H9 (cell line): ENCODE data around the gene APOL1. TPM values are rescaled to one million over a fixed set of nuclear protein-coding genes. Genes with fewer than 3 reads are reported as not detected.

Source experiments
- DNase-seq: peaks from one replicate; pipeline ENCODE4 v3.0.0-alpha.2; 2017
- H2AFZ ChIP-seq: one replicate; pipeline ENCODE4 v1.6.1; 2013; ENCODE audit warnings: mild to moderate bottlenecking, low read length, control low read depth, moderate library complexity
- H2AK5ac ChIP-seq: 2 replicates; pipeline ENCODE4 v1.6.1; 2013; ENCODE audit warnings: low read length, control low read depth, mixed read lengths; ENCODE audit not compliant: insufficient read length
- H2BK120ac ChIP-seq: one replicate; pipeline ENCODE4 v1.6.1; 2013; ENCODE audit warnings: low read depth, mild to moderate bottlenecking, low read length, control low read depth, inconsistent platforms; ENCODE audit not compliant: poor library complexity, severe bottlenecking
- H2BK12ac ChIP-seq: 2 replicates; pipeline ENCODE4 v1.6.1; 2013; ENCODE audit warnings: low read length, control low read depth, mixed read lengths, low read depth; ENCODE audit not compliant: insufficient read length
- H2BK15ac ChIP-seq: 2 replicates; pipeline ENCODE4 v1.6.1; 2013; ENCODE audit warnings: low read depth, low read length, control low read depth
- H2BK20ac ChIP-seq: one replicate; pipeline ENCODE4 v1.6.1; 2013; ENCODE audit warnings: low read depth, mild to moderate bottlenecking, low read length, control low read depth, inconsistent platforms; ENCODE audit not compliant: poor library complexity, severe bottlenecking
- H2BK5ac ChIP-seq: 2 replicates; pipeline ENCODE4 v1.6.1; 2013; ENCODE audit warnings: low read length, control low read depth, mixed read lengths; ENCODE audit not compliant: insufficient read length
- H3K14ac ChIP-seq: 2 replicates; pipeline ENCODE4 v1.6.1; 2013; ENCODE audit warnings: low read length, control low read depth; ENCODE audit not compliant: insufficient read depth
- H3K18ac ChIP-seq: 2 replicates; pipeline ENCODE4 v1.6.1; 2013; ENCODE audit warnings: low read depth, mild to moderate bottlenecking, mixed read lengths, low read length, control low read depth; ENCODE audit not compliant: insufficient read length
- H3K23ac ChIP-seq: 2 replicates; pipeline ENCODE4 v1.6.1; 2013; ENCODE audit warnings: low read length, control low read depth, mixed read lengths, low read depth; ENCODE audit not compliant: insufficient read length
- H3K23me2 ChIP-seq: 2 replicates; pipeline ENCODE4 v1.6.1; 2013; ENCODE audit warnings: low read depth, mild to moderate bottlenecking, mixed read lengths, low read length, control low read depth; ENCODE audit not compliant: insufficient read length, poor library complexity, severe bottlenecking
- H3K27ac ChIP-seq: 2 replicates; pipeline ENCODE4 v1.5.1; 2013; ENCODE audit warnings: low read length, control low read depth, mixed read lengths, low read depth; ENCODE audit not compliant: insufficient read length
- H3K27me3 ChIP-seq: 2 replicates; pipeline ENCODE4 v1.6.1; 2013; ENCODE audit warnings: low read length, control low read depth, inconsistent platforms; ENCODE audit not compliant: insufficient read depth
- H3K4ac ChIP-seq: 2 replicates; pipeline ENCODE4 v1.6.1; 2013; ENCODE audit warnings: low read depth, mild to moderate bottlenecking, control low read depth, inconsistent platforms, low read length, moderate library complexity
- H3K4me1 ChIP-seq: 2 replicates; pipeline ENCODE4 v1.6.1; 2013; ENCODE audit warnings: low read length, control low read depth, inconsistent platforms; ENCODE audit not compliant: insufficient read depth
- H3K4me2 ChIP-seq: 2 replicates; pipeline ENCODE4 v1.6.1; 2013; ENCODE audit warnings: low read length, control low read depth, mixed read lengths; ENCODE audit not compliant: insufficient read length, insufficient read depth
- H3K56ac ChIP-seq: 2 replicates; pipeline ENCODE4 v1.6.1; 2013; ENCODE audit warnings: low read depth, mild to moderate bottlenecking, mixed read lengths, low read length, control low read depth; ENCODE audit not compliant: insufficient read length
- H3K79me1 ChIP-seq: 2 replicates; pipeline ENCODE4 v1.6.1; 2013; ENCODE audit warnings: low read depth, mild to moderate bottlenecking, moderate library complexity, low read length, control low read depth, inconsistent platforms; ENCODE audit not compliant: insufficient read depth, poor library complexity, severe bottlenecking
- H3K79me2 ChIP-seq: 2 replicates; pipeline ENCODE4 v1.6.1; 2013; ENCODE audit warnings: low read length, control low read depth, inconsistent platforms; ENCODE audit not compliant: insufficient read depth
- H3K9ac ChIP-seq: 2 replicates; pipeline ENCODE4 v1.6.1; 2013; ENCODE audit warnings: low read length, control low read depth, mixed read lengths; ENCODE audit not compliant: insufficient read length; ENCODE audit errors: extremely low read depth
- H3K9me3 ChIP-seq: one replicate; pipeline ENCODE4 v1.6.1; 2013; ENCODE audit warnings: low read depth, low read length, inconsistent platforms; ENCODE audit not compliant: control insufficient read depth
- H3T11ph ChIP-seq: one replicate; pipeline ENCODE4 v1.6.1; 2013; ENCODE audit warnings: mild to moderate bottlenecking, low read length, control low read depth, inconsistent platforms
- H4K20me1 ChIP-seq: one replicate; pipeline ENCODE4 v1.6.1; 2013; ENCODE audit not compliant: control insufficient read depth, insufficient read length, insufficient read depth
- H4K5ac ChIP-seq: 2 replicates; pipeline ENCODE4 v1.6.1; 2013; ENCODE audit warnings: low read depth, mild to moderate bottlenecking, mixed read lengths, low read length, control low read depth; ENCODE audit not compliant: insufficient read length
- H4K8ac ChIP-seq: replicated peaks from 2 replicates; pipeline ENCODE4 v1.6.1; 2013; ENCODE audit warnings: low read length, control low read depth, mixed read lengths, low read depth; ENCODE audit not compliant: insufficient read length
- H4K91ac ChIP-seq: 2 replicates; pipeline ENCODE4 v1.6.1; 2013; ENCODE audit warnings: low read depth, mild to moderate bottlenecking, moderate library complexity, mixed read lengths, low read length, control low read depth; ENCODE audit not compliant: insufficient read length
- H3K27ac Mint-ChIP-seq, 3 experiments: 2 replicates in 2 of 3; 3 replicates in 1 of 3; pipeline ENCODE4 v1.8.0; 2020 to 2021; ENCODE audit warnings: mixed read lengths in 3 of 3, mild to moderate bottlenecking in 1 of 3, moderate library complexity in 1 of 3
- H3K27me3 Mint-ChIP-seq: 2 replicates; pipeline ENCODE4 v1.8.0; 2021; ENCODE audit warnings: low read depth, mild to moderate bottlenecking, moderate library complexity, mixed read lengths
- H3K36me3 Mint-ChIP-seq, 3 experiments: 2 replicates in 2 of 3; 3 replicates in 1 of 3; pipeline ENCODE4 v1.8.0; 2020 to 2021; ENCODE audit warnings: low read depth in 3 of 3, mixed read lengths in 3 of 3; ENCODE audit not compliant: insufficient read depth in 1 of 3
- H3K4me1 Mint-ChIP-seq, 2 experiments: 2 replicates each; pipeline ENCODE4 v1.8.0; 2020; ENCODE audit warnings: mixed read lengths in 2 of 2
- H3K4me3 Mint-ChIP-seq, 2 experiments: 2 replicates in 1 of 2; 3 replicates in 1 of 2; pipeline ENCODE4 v1.8.0; 2020 to 2021; ENCODE audit warnings: mild to moderate bottlenecking in 2 of 2, mixed read lengths in 2 of 2, moderate library complexity in 1 of 2
- H3K9me3 Mint-ChIP-seq, 2 experiments: 2 replicates in 1 of 2; 3 replicates in 1 of 2; pipeline ENCODE4 v1.8.0; 2020; ENCODE audit warnings: mild to moderate bottlenecking in 2 of 2, mixed read lengths in 2 of 2, moderate library complexity in 1 of 2
- CTCF ChIP-seq: fragments of 200-600 bp; sonication (generic); conservative IDR thresholded peaks from 3 replicates; pipeline ENCODE4 v1.8.0; 2021; ENCODE audit warnings: antibody characterized with exemption, mild to moderate bottlenecking
- WGBS: extraction: QIAGEN DNeasy Blood & Tissue Kit; methylation state at CpG from one replicate; pipeline ENCODE4 v1.1.7; 2013; ENCODE audit warnings: missing lambda C conversion rate, low lambda C conversion rate, mixed read lengths; ENCODE audit not compliant: insufficient read length; ENCODE audit errors: extremely low coverage; 5-methylcytosine and 5-hydroxymethylcytosine counted together
- total RNA-seq: library from RNA; stranded (reverse); gene quantifications from 2 replicates; pipeline ENCODE4 v1.2.1, GENCODE V29; 2021

The APOL1 gene
- total RNA-seq, 1 experiment from 2014 or later = not detected

DNA sequence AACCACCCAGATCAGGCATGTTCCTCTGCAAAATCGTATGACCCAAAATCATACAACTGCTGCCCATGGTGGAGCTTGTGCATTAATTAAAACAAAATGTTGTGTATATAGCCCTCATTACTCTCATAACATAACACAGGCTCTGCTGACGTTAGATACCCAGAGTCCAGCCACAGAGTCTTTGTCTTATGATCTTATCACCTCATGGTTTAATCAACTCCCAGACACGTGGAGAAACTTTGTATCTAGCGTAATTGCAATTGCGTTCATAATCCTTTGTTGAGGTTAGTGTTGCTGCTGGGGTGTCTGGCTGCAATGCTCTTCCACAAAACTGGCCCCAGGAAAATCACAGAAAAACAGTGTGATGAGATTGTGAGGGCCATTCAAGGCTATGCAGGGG lies 5.0 kb upstream of the APOL1 start:
- Histone ChIP-seq H2BK120ac (no peak overlapping the region), H2BK12ac (no peak overlapping the region), H3K56ac (no peak overlapping the region), H3K79me2 (no peaks in the 10 kb centered on the region), H2AFZ (no peak overlapping the region), H2BK15ac (no peak overlapping the region), H4K8ac (no peak overlapping the region), H4K20me1 (no peaks in the 10 kb centered on the region), H2AK5ac (no peak overlapping the region), H3K23ac (no peak overlapping the region), H3K18ac (no peak overlapping the region), H3K4ac (no peak overlapping the region), H4K5ac (no peak overlapping the region), H3K23me2 (no peaks in the 10 kb centered on the region), H3K14ac (no peak overlapping the region), H2BK5ac (no peak overlapping the region), H3T11ph (no peak overlapping the region), H3K79me1 (no peaks in the 10 kb centered on the region), H4K91ac (no peak overlapping the region), H3K27me3 (no peaks in the 10 kb centered on the region), H3K9me3 (peaks cover 10% of the 10 kb centered on the region), H2BK20ac (no peak overlapping the region), H3K27ac (no peak overlapping the region), H3K4me2 (no peak overlapping the region), H3K9ac (no peak overlapping the region), H3K4me1 (no peaks in the 10 kb centered on the region)
- H3K27ac Mint-ChIP-seq = no peak overlapping the region
- peaks cover 14 to 21% of the 10 kb centered on the region in 2 experiments for H3K9me3 Mint-ChIP-seq
- no CpG with 5 or more reads among the region's 5 CpGs for WGBS
- no peak for DNase-seq
- H3K27me3 Mint-ChIP-seq = peaks cover 11% of the 10 kb centered on the region
- H3K36me3 Mint-ChIP-seq = peaks cover 5 to 16% (median 9%) of the 10 kb centered on the region in 3 experiments; a peak in 6 of 7 replicates
- H3K4me1 Mint-ChIP-seq = peaks cover 22 to 24% of the 10 kb centered on the region in 2 experiments
- H3K4me3 Mint-ChIP-seq = no peak overlapping the region
- no peak for TF ChIP-seq CTCF
